Measurements from ENCODE around the gene RAB40B.

GRCh38 chr17:82619641-82620040, 78.9 kb downstream of the RAB40B start:
- TF ChIP-seq USF1 (IDR thresholded peaks at IDR 0.05; ENCODE audit: borderline replicate concordance, low read depth), result no peak
- TF ChIP-seq REST (IDR thresholded peaks at IDR 0.05; ENCODE audit: low read depth, low read length), result no peak
- no peak for TF ChIP-seq CTCF (IDR thresholded peaks at IDR 0.05)
- TF ChIP-seq GABPA (IDR thresholded peaks at IDR 0.05; ENCODE audit: low read depth), result no peak
- TF ChIP-seq ELF1 (IDR thresholded peaks at IDR 0.05), result no peak
